OCI-LY1 (cell line): ENCODE results near the gene TAMALIN.

Source experiments
- H2AFZ ChIP-seq: fragments of 200-600 bp; sonication (generic), shearing (Covaris generic); 2 replicates; pipeline ENCODE4 v1.6.0; 2014; ENCODE audit warnings: antibody characterized with exemption, mild to moderate bottlenecking, low read length
- H3F3A ChIP-seq: fragments of 200-600 bp; sonication (generic), shearing (Covaris generic); 2 replicates; pipeline ENCODE4 v1.6.0; 2014; ENCODE audit warnings: mild to moderate bottlenecking, antibody characterized with exemption, low read length, moderate library complexity; ENCODE audit not compliant: insufficient read depth
- H3K27ac ChIP-seq: fragments of 200-600 bp; sonication (generic); 2 replicates; pipeline ENCODE4 v1.5.1; 2014; ENCODE audit warnings: low read length, mixed run types, mild to moderate bottlenecking, low read depth; ENCODE audit not compliant: poor library complexity, severe bottlenecking
- H3K27me3 ChIP-seq: fragments of 200-600 bp; sonication (generic); 2 replicates; pipeline ENCODE4 v1.6.0; 2014; ENCODE audit warnings: antibody characterized with exemption, mild to moderate bottlenecking, low read length, moderate library complexity; ENCODE audit not compliant: insufficient read depth
- H3K36me3 ChIP-seq: fragments of 200-600 bp; sonication (generic); 2 replicates; pipeline ENCODE4 v1.6.1; 2014; ENCODE audit warnings: mild to moderate bottlenecking, antibody characterized with exemption, low read length, moderate library complexity, mixed read lengths; ENCODE audit not compliant: insufficient read depth
- H3K4me1 ChIP-seq: fragments of 200-600 bp; sonication (generic); 2 replicates; pipeline ENCODE4 v1.5.1; 2014; ENCODE audit warnings: mild to moderate bottlenecking, low read length, moderate library complexity; ENCODE audit not compliant: insufficient read depth, severe bottlenecking
- H3K4me2 ChIP-seq: fragments of 200-600 bp; sonication (generic), shearing (Covaris generic); 2 replicates; pipeline ENCODE4 v1.6.1; 2014; ENCODE audit warnings: low read length
- H3K4me3 ChIP-seq: fragments of 200-600 bp; sonication (generic); 2 replicates; pipeline ENCODE4 v1.5.1; 2014; ENCODE audit warnings: low read length, low read depth, mild to moderate bottlenecking, mixed read lengths; ENCODE audit not compliant: poor library complexity, severe bottlenecking
- H3K79me2 ChIP-seq: fragments of 200-600 bp; shearing (Covaris generic); 2 replicates; pipeline ENCODE4 v1.6.1; 2016; ENCODE audit warnings: mixed run types, low read length, mixed read lengths; ENCODE audit not compliant: insufficient read depth
- H3K9ac ChIP-seq: fragments of 200-600 bp; sonication (generic), shearing (Covaris generic); 2 replicates; pipeline ENCODE4 v1.6.1; 2014; ENCODE audit warnings: mild to moderate bottlenecking, low read length, mixed read lengths
- H3K9me2 ChIP-seq: fragments of 200-600 bp; sonication (generic), shearing (Covaris generic); 2 replicates; pipeline ENCODE4 v1.6.1; 2014; ENCODE audit warnings: low read depth, mild to moderate bottlenecking, low read length, mixed read lengths
- H3K9me3 ChIP-seq: fragments of 200-600 bp; shearing (Covaris generic); 2 replicates; pipeline ENCODE4 v1.6.1; 2014; ENCODE audit warnings: low read length, mixed read lengths
- H4K20me1 ChIP-seq: fragments of 200-600 bp; sonication (generic), shearing (Covaris generic); 2 replicates; pipeline ENCODE4 v1.6.0; 2016; ENCODE audit warnings: mild to moderate bottlenecking, low read length; ENCODE audit not compliant: insufficient read depth
- CTCF ChIP-seq: fragments of 200-600 bp; sonication (generic), shearing (Covaris generic); IDR thresholded peaks from 2 replicates; pipeline ENCODE4 v1.5.1; 2017; ENCODE audit warnings: mild to moderate bottlenecking, antibody characterized with exemption, low read length, moderate library complexity, mixed read lengths
- EZH2 ChIP-seq: fragments of 200-600 bp; sonication (generic), shearing (Covaris generic); IDR thresholded peaks from 2 replicates; pipeline ENCODE4 v1.8.0; 2017; ENCODE audit warnings: borderline replicate concordance, mixed run types, mild to moderate bottlenecking, antibody characterized with exemption, low read length, moderate library complexity, mixed read lengths

The TAMALIN gene

GRCh38 chr12:52054833-52055730, 48.3 kb downstream of the TAMALIN start:
- no peaks in the 10 kb centered on the region for H3K27me3 ChIP-seq
- TF ChIP-seq EZH2 (no peak), CTCF (no peak)
- peaks cover 42% of the 10 kb centered on the region for H3K4me1 ChIP-seq
- no peaks in the 10 kb centered on the region; the same call in 1 of the 2 replicates for H3K36me3 ChIP-seq
- H2AFZ ChIP-seq: no peak overlapping the region
- no peaks in the 10 kb centered on the region for H3K9me2 ChIP-seq
- H4K20me1 ChIP-seq: no peaks in the 10 kb centered on the region
- no peaks in the 10 kb centered on the region for H3F3A ChIP-seq
- no peak overlapping the region for H3K27ac ChIP-seq
- H3K9me3 ChIP-seq: no peaks in the 10 kb centered on the region
- H3K9ac ChIP-seq: no peak overlapping the region
- H3K79me2 ChIP-seq: no peaks in the 10 kb centered on the region
- H3K4me3 ChIP-seq: no peak overlapping the region
- no peak overlapping the region for H3K4me2 ChIP-seq

DNA sequence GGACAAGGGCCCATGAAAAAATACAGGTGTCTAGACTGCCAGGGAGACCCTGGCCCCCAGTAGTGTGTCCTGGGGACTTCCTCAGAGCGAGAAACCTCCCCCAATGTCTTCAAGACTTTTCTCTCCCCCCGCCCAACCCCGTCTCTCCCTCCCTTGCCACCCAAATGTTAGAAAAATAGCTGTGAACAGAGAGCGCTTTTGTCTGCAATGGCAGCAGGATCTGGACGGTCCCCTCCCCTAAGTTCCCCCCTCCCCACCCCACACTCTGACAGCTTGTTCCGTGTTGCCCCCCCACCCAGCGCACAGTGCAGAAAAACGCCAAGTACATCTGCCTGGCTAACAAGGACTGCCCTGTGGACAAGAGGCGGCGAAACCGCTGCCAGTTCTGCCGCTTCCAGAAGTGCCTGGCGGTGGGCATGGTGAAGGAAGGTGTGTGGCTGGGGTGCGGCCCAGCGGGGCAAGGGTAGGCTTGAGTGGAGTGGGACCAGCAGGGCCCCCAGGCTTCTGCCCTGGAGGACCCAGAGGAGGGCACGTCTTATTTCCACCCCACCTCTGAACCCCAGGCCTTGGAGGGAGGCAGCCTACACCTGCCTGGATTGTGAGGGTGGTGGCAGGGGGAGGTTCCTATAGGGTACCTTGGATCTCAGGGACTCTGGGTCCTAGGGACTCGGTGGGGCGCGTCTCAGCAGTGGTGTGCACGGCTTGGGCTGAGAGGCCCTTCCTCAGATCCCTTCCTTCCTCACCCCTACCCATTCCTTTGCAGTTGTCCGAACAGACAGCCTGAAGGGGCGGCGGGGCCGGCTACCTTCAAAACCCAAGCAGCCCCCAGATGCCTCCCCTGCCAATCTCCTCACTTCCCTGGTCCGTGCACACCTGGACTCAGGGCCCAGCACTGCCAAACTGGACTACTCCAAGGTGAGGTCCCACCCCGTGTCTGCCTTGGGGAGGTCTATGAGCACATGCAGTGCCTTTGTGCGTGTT, 49.3 kb downstream of the TAMALIN start:
- H4K20me1 ChIP-seq: no peaks in the 10 kb centered on the region
- H3K4me2 ChIP-seq: no peak overlapping the region
- no peaks in the 10 kb centered on the region for H3K27me3 ChIP-seq
- no peak overlapping the region for H3K9ac ChIP-seq
- no peak overlapping the region for H3K4me3 ChIP-seq
- H3K9me2 ChIP-seq: no peaks in the 10 kb centered on the region
- no peaks in the 10 kb centered on the region for H3F3A ChIP-seq
- H3K36me3 ChIP-seq: no peaks in the 10 kb centered on the region; the same call in 1 of the 2 replicates
- no peak overlapping the region for H2AFZ ChIP-seq
- peaks cover 34% of the 10 kb centered on the region for H3K4me1 ChIP-seq
- H3K79me2 ChIP-seq: no peaks in the 10 kb centered on the region
- no peaks in the 10 kb centered on the region for H3K9me3 ChIP-seq
- no peak overlapping the region for H3K27ac ChIP-seq
- TF ChIP-seq EZH2: no peak
- TF ChIP-seq CTCF: no peak

DNA sequence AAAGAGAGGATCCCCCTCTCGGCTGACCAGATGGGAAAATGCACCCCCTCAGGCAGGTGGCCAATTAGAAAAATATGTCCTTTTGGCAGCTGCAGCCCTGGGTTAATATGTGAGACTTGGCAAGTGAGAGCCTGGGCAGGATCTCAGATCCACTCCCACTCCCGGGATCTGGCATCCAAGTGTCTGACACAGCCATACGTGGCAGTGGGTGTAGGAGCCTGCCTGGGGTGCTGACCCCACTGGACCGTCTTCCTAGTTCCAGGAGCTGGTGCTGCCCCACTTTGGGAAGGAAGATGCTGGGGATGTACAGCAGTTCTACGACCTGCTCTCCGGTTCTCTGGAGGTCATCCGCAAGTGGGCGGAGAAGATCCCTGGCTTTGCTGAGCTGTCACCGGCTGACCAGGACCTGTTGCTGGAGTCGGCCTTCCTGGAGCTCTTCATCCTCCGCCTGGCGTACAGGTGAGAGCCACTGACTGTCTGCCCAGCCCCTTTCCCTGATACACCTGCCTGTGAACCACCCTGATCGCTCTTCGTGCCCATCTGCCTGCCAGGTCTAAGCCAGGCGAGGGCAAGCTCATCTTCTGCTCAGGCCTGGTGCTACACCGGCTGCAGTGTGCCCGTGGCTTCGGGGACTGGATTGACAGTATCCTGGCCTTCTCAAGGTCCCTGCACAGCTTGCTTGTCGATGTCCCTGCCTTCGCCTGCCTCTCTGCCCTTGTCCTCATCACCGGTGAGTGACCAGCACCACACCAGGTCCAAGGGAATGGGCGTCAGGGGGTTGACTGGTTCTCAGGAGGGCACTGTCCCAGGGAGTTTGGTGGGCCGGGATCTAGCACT, 50.3 kb downstream of the TAMALIN start:
- Histone ChIP-seq H3K9me2 (no peaks in the 10 kb centered on the region), H3K36me3 (no peaks in the 10 kb centered on the region; the same call in 1 of the 2 replicates), H3K9ac (no peak overlapping the region), H3K4me1 (peaks cover 29% of the 10 kb centered on the region), H3K4me3 (no peak overlapping the region), H3K27ac (no peak overlapping the region), H3K9me3 (no peaks in the 10 kb centered on the region), H3K79me2 (no peaks in the 10 kb centered on the region), H3K27me3 (no peaks in the 10 kb centered on the region), H3F3A (no peaks in the 10 kb centered on the region), H2AFZ (no peak overlapping the region), H3K4me2 (no peak overlapping the region), H4K20me1 (no peaks in the 10 kb centered on the region)
- TF ChIP-seq CTCF (no peak), EZH2 (no peak)
